Measurements from ENCODE around the gene ERC1. TPM values are rescaled to one million over a fixed set of nuclear protein-coding genes. Genes with fewer than 3 reads are reported as not detected.

ERC1 gene
- total and polyA plus RNA-seq, 4 donors, result 7.4 to 78.2 (median 39.8) TPM

- Histone ChIP-seq H3K36me3 (ENCODE audit: control insufficient read depth in 4 of 4, insufficient read depth in 4 of 4, low read length in 4 of 4) (peaks cover 0 to 13% (median 6%) of the 10 kb centered on the region in 4 donors), H3K9ac (ENCODE audit: insufficient read depth in 1 of 2, low read length in 2 of 2) (no peak overlapping the region), H3K27me3 (ENCODE audit: control insufficient read depth in 3 of 3, insufficient read depth in 3 of 3, low read length in 2 of 3) (no peaks in the 10 kb centered on the region), H3K27ac (ENCODE audit: low read depth in 1 of 2, low read length in 1 of 2) (no peak overlapping the region), H3K9me3 (ENCODE audit: control insufficient read depth in 4 of 4, insufficient read depth in 3 of 4, low read length in 3 of 4) (no peaks in the 10 kb centered on the region), H3K4me1 (ENCODE audit: control insufficient read depth in 5 of 5, insufficient read depth in 5 of 5, low read length in 5 of 5) (peaks cover 0 to 20% (median 1%) of the 10 kb centered on the region in 5 donors), H3K4me3 (no peak overlapping the region)
- TF ChIP-seq, protein P1, sequence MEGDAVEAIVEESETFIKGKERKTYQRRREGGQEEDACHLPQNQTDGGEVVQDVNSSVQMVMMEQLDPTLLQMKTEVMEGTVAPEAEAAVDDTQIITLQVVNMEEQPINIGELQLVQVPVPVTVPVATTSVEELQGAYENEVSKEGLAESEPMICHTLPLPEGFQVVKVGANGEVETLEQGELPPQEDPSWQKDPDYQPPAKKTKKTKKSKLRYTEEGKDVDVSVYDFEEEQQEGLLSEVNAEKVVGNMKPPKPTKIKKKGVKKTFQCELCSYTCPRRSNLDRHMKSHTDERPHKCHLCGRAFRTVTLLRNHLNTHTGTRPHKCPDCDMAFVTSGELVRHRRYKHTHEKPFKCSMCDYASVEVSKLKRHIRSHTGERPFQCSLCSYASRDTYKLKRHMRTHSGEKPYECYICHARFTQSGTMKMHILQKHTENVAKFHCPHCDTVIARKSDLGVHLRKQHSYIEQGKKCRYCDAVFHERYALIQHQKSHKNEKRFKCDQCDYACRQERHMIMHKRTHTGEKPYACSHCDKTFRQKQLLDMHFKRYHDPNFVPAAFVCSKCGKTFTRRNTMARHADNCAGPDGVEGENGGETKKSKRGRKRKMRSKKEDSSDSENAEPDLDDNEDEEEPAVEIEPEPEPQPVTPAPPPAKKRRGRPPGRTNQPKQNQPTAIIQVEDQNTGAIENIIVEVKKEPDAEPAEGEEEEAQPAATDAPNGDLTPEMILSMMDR (IDR thresholded peaks at IDR 0.05; ENCODE audit: control extremely low read depth, extremely low read depth), result no peak
- DNase-seq (no peak), ATAC-seq (ENCODE audit: insufficient read depth, low FRiP score) (no peak)
- 92 to 97% methylated on average over 4 of the region's 4 CpGs for WGBS, 2 donors
These were observed 506.1 kb downstream of the ERC1 start for GRCh38 chr12:1497161-1497560.

DNA sequence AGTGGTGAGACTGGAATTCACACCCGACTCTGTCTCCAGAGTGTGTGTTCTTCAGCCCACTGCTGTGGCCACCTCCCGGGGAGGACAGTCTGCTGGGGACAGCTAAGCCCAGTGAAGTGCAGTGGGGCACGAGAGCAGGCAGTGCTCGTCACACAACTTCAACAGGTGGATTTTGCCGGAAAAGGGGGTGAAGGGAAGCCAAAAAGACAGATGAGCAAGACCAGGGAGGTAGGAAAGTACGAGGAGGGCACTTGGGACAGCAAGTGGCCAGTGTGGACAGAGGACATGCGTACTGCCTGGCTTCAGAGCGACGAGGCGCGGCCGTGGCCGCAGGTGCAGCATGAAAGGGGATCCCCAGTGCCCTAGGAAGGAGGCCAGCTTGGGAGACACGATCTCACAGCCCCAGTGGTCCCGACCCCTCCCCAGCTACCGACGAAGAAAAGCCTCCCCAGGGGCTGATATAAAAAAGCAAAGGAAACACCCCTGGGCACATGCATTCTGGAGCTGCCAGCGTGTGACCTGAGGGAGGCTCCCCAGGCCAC is 507.2 kb downstream of the ERC1 start:
- TF ChIP-seq, protein P1 (IDR thresholded peaks at IDR 0.05; ENCODE audit: control extremely low read depth, extremely low read depth), result no peak
- H3K9me3 ChIP-seq (ENCODE audit: control insufficient read depth in 4 of 4, insufficient read depth in 3 of 4, low read length in 3 of 4), result no peaks in the 10 kb centered on the region
- no peak overlapping the region for H3K27ac ChIP-seq (ENCODE audit: low read depth in 1 of 2, low read length in 1 of 2)
- no peak overlapping the region for H3K4me3 ChIP-seq
- 73 to 87% methylated on average over 18 of the region's 18 CpGs for WGBS, 2 donors
- no peak overlapping the region for H3K9ac ChIP-seq (ENCODE audit: insufficient read depth in 1 of 2, low read length in 2 of 2)
- no peaks in the 10 kb centered on the region for H3K27me3 ChIP-seq (ENCODE audit: control insufficient read depth in 3 of 3, insufficient read depth in 3 of 3, low read length in 2 of 3)
- no peak for DNase-seq
- H3K36me3 ChIP-seq (ENCODE audit: control insufficient read depth in 4 of 4, insufficient read depth in 4 of 4, low read length in 4 of 4), result peaks cover 0 to 6% (median under 1%) of the 10 kb centered on the region in 4 donors
- H3K4me1 ChIP-seq (ENCODE audit: control insufficient read depth in 5 of 5, insufficient read depth in 5 of 5, low read length in 5 of 5), result peaks cover 0 to 30% (median 1%) of the 10 kb centered on the region in 5 donors
- ATAC-seq (ENCODE audit: insufficient read depth, low FRiP score), result no peak

- H3K27me3 ChIP-seq (ENCODE audit: control insufficient read depth in 3 of 3, insufficient read depth in 3 of 3, low read length in 2 of 3), result no peaks in the 10 kb centered on the region
- no peak overlapping the region for H3K9ac ChIP-seq (ENCODE audit: insufficient read depth in 1 of 2, low read length in 2 of 2)
- no peak overlapping the region for H3K4me3 ChIP-seq
- H3K27ac ChIP-seq (ENCODE audit: low read depth in 1 of 2, low read length in 1 of 2), result no peak overlapping the region
- ATAC-seq (ENCODE audit: insufficient read depth, low FRiP score) (no peak), DNase-seq (no peak)
- TF ChIP-seq, protein P1 (IDR thresholded peaks at IDR 0.05; ENCODE audit: control extremely low read depth, extremely low read depth), result no peak
- H3K4me1 ChIP-seq (ENCODE audit: control insufficient read depth in 5 of 5, insufficient read depth in 5 of 5, low read length in 5 of 5), result peaks cover 0 to 30% (median 1%) of the 10 kb centered on the region in 5 donors
- H3K36me3 ChIP-seq (ENCODE audit: control insufficient read depth in 4 of 4, insufficient read depth in 4 of 4, low read length in 4 of 4), result peaks cover 0 to 1% (median 0%) of the 10 kb centered on the region in 4 donors
- no peaks in the 10 kb centered on the region for H3K9me3 ChIP-seq (ENCODE audit: control insufficient read depth in 4 of 4, insufficient read depth in 3 of 4, low read length in 3 of 4)
- WGBS, 2 donors, result 93 to 97% methylated on average over 12 of the region's 12 CpGs
These were observed 508.3 kb downstream of the ERC1 start for GRCh38 chr12:1499351-1499750.

Measured in lung (tissue), 12 donors.